Sigmoid colon (tissue), 7 donors: ENCODE measurements around the gene EBF4. TPM values are rescaled to one million over a fixed set of nuclear protein-coding genes. Genes with fewer than 3 reads are reported as not detected.

Source experiments
- DNase-seq: peaks from one replicate; pipeline ENCODE4 v3.0.0-alpha.2; 2019
- H3K27ac ChIP-seq, 4 donors: fragments of 200-600 bp; sonication (generic); one replicate each; pipeline ENCODE4 v1.5.1; 2016 to 2019; ENCODE audit warnings: mild to moderate bottlenecking in 1 of 4
- H3K27me3 ChIP-seq, 3 donors: fragments of 200-600 bp; sonication (generic); one replicate each; pipeline ENCODE4 v1.5.1; 2019; ENCODE audit warnings: mild to moderate bottlenecking in 1 of 3
- H3K36me3 ChIP-seq, 4 donors: fragments of 200-600 bp; sonication (generic); one replicate each; pipeline ENCODE4 v1.5.1; 2016 to 2019
- H3K4me1 ChIP-seq, 4 donors: fragments of 200-600 bp; sonication (generic); one replicate each; pipeline ENCODE4 v1.5.1; 2017 to 2019
- H3K4me3 ChIP-seq, 4 donors: fragments of 200-600 bp; sonication (generic); one replicate each; pipeline ENCODE4 v1.5.1; 2017 to 2019; ENCODE audit warnings: mild to moderate bottlenecking in 2 of 4, moderate library complexity in 1 of 4
- H3K9me3 ChIP-seq, 4 donors: fragments of 200-600 bp in 3 of 4; sonication (generic) in 3 of 4; one replicate each; pipeline versions ENCODE4 v1.5.1 to v1.6.1; 2013 to 2019
- EP300 ChIP-seq, 4 donors: sonication (generic); formaldehyde crosslinking; IDR thresholded peaks; one replicate each; pipeline ENCODE4 v1.6.1; 2017; ENCODE audit warnings: antibody characterized with exemption in 4 of 4
- POLR2A ChIP-seq, 2 donors: fragments of 450-650 bp; IDR thresholded peaks; one replicate each; pipeline ENCODE4 v1.6.1; 2016; ENCODE audit warnings: antibody characterized with exemption in 2 of 2, mild to moderate bottlenecking in 2 of 2, moderate library complexity in 2 of 2
- POLR2AphosphoS5 ChIP-seq, 4 donors: sonication (generic); formaldehyde crosslinking; IDR thresholded peaks; one replicate each; pipeline ENCODE4 v1.6.1; 2017; ENCODE audit warnings: antibody characterized with exemption in 4 of 4
- WGBS, 2 donors: extraction: QIAGEN DNeasy Blood & Tissue Kit; methylation state at CpG; one replicate each; pipeline ENCODE4 v1.1.7; 2013; 5-methylcytosine and 5-hydroxymethylcytosine counted together
- intact Hi-C: fragments of 100-400 bp; cut with DNase I; formaldehyde crosslinking; loops from one replicate; pipeline ENCODE4 v1.15.1; 2023
- polyA plus RNA-seq, 3 donors: library from polyadenylated mRNA; stranded (reverse); fragments of 200-250 nt; gene quantifications; one replicate each; pipeline ENCODE4 v1.2.3, GENCODE V29; 2013
- total RNA-seq, 4 donors: library from RNA; depleted of rRNA; stranded (reverse); fragments of >200 nt; gene quantifications; one replicate each; pipeline ENCODE4 v1.1.0, GENCODE V29; 2016
- TF ChIP-seq, protein P1 (sequence below), 4 experiments: fragments of 450-650 bp in 3 of 4; fragments of 200-600 bp in 1 of 4; IDR thresholded peaks; one replicate each; pipeline ENCODE4 v1.5.1; 2016 to 2019; ENCODE audit warnings: antibody characterized with exemption in 4 of 4, mild to moderate bottlenecking in 3 of 4, moderate library complexity in 2 of 4
- donor health status: healthy with polysubstance abuse.
- donor health status: Bipolar disorder and iron deficiency.
- donor health status: healthy.

Gene EBF4
- total and polyA plus RNA-seq, 7 donors = 1.2 to 37.5 (median 14.8) TPM

- Histone ChIP-seq H3K27ac (no peak overlapping the region), H3K9me3 (no peaks in the 10 kb centered on the region), H3K4me1 (peaks cover 0 to 28% (median 25%) of the 10 kb centered on the region in 4 donors), H3K36me3 (no peaks in the 10 kb centered on the region), H3K4me3 (no peak overlapping the region), H3K27me3 (peaks cover 0 to 18% (median 8%) of the 10 kb centered on the region in 3 donors)
- DNase-seq = no peak
- 80 to 91% methylated on average over 8 of the region's 8 CpGs for WGBS, 2 donors
- TF ChIP-seq POLR2AphosphoS5 (IDR thresholded peaks at IDR 0.05) = no peak
- TF ChIP-seq EP300 (IDR thresholded peaks at IDR 0.05) = no peak
- TF ChIP-seq, protein P1, sequence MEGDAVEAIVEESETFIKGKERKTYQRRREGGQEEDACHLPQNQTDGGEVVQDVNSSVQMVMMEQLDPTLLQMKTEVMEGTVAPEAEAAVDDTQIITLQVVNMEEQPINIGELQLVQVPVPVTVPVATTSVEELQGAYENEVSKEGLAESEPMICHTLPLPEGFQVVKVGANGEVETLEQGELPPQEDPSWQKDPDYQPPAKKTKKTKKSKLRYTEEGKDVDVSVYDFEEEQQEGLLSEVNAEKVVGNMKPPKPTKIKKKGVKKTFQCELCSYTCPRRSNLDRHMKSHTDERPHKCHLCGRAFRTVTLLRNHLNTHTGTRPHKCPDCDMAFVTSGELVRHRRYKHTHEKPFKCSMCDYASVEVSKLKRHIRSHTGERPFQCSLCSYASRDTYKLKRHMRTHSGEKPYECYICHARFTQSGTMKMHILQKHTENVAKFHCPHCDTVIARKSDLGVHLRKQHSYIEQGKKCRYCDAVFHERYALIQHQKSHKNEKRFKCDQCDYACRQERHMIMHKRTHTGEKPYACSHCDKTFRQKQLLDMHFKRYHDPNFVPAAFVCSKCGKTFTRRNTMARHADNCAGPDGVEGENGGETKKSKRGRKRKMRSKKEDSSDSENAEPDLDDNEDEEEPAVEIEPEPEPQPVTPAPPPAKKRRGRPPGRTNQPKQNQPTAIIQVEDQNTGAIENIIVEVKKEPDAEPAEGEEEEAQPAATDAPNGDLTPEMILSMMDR (IDR thresholded peaks at IDR 0.05) = no peak
- TF ChIP-seq POLR2A (IDR thresholded peaks at IDR 0.05) = no peak
- intact Hi-C loops = no loop called here
Observed at GRCh38 chr20:2747676-2748235, 55.2 kb downstream of the EBF4 start.

- intact Hi-C loops = no loop called here
- no peak for TF ChIP-seq POLR2AphosphoS5 (IDR thresholded peaks at IDR 0.05)
- TF ChIP-seq, protein P1 (IDR thresholded peaks at IDR 0.05) = no peak
- no peak for TF ChIP-seq POLR2A (IDR thresholded peaks at IDR 0.05)
- TF ChIP-seq EP300 (IDR thresholded peaks at IDR 0.05) = no peak
- whole genome bisulfite sequencing, 2 donors = 77 to 84% methylated on average over 10 of the region's 10 CpGs
- Histone ChIP-seq H3K9me3 (no peaks in the 10 kb centered on the region), H3K27me3 (peaks cover 0 to 28% (median 18%) of the 10 kb centered on the region in 3 donors), H3K27ac (no peak overlapping the region), H3K36me3 (no peaks in the 10 kb centered on the region), H3K4me1 (peaks cover 0 to 37% (median 31%) of the 10 kb centered on the region in 4 donors), H3K4me3 (no peak overlapping the region)
- DNase-seq = peak; percentile 57
Observed at GRCh38 chr20:2748551-2749342, 56.2 kb downstream of the EBF4 start.

- 42 to 54% methylated on average over 49 of the region's 49 CpGs for WGBS, 2 donors
- intact Hi-C loops = no loop called here
- Histone ChIP-seq H3K4me3 (no peak overlapping the region), H3K36me3 (no peaks in the 10 kb centered on the region), H3K27me3 (peaks cover 2 to 35% (median 24%) of the 10 kb centered on the region in 3 donors), H3K4me1 (peaks cover 0 to 37% (median 31%) of the 10 kb centered on the region in 4 donors), H3K27ac (no peak overlapping the region), H3K9me3 (no peaks in the 10 kb centered on the region)
- TF ChIP-seq POLR2A (IDR thresholded peaks at IDR 0.05) = no peak
- no peak for TF ChIP-seq EP300 (IDR thresholded peaks at IDR 0.05)
- no peak for TF ChIP-seq POLR2AphosphoS5 (IDR thresholded peaks at IDR 0.05)
- TF ChIP-seq, protein P1 (IDR thresholded peaks at IDR 0.05) = no peak
- DNase-seq = peak; percentile 68
Observed at GRCh38 chr20:2749343-2749950, 56.9 kb downstream of the EBF4 start.

DNA sequence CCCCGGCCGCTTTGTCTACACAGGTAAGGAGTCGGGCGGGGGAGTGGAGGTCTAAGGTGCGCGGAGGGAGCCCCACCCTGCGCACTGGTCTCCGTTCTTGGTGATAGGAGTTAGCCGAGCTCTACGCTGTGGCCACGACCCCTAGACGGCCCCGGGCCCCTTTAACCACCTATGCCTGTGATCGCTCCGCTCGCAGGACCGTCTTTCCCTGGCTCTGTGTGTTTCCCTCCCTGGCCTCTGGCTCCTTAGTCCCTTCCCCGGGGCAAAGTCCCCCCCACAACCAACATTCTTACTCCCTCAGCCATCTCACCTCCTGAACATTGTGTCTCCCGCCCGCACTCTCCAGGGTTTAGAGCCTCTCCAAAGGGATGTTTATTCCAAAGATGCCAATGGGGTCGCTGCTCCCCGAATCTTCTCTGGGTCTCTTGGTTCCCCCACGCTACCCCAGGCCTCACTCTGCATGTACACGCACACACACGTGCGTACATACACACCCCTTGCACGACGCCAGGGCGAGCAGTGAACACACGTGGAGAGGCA lies 57.4 kb downstream of the EBF4 start:
- H3K9me3 ChIP-seq = no peaks in the 10 kb centered on the region
- TF ChIP-seq POLR2A (IDR thresholded peaks at IDR 0.05) (no peak), EP300 (IDR thresholded peaks at IDR 0.05) (no peak)
- TF ChIP-seq, protein P1 (IDR thresholded peaks at IDR 0.05) = no peak
- H3K27me3 ChIP-seq = peaks cover 3 to 39% (median 29%) of the 10 kb centered on the region in 3 donors
- peak; percentile 54 for DNase-seq
- intact Hi-C loops = loop anchor here (5.0 kb wide), 3 partner anchors 58 to 252 kb away; partner anchors contain the start of gene EBF4
- H3K27ac ChIP-seq = no peak overlapping the region
- H3K4me3 ChIP-seq = no peak overlapping the region
- WGBS, 2 donors = 12 to 25% methylated on average over 30 of the region's 30 CpGs
- peaks cover 0 to 37% (median 31%) of the 10 kb centered on the region in 4 donors for H3K4me1 ChIP-seq
- no peaks in the 10 kb centered on the region for H3K36me3 ChIP-seq
